ENCODE data around the gene AMBP. TPM values are rescaled to one million over a fixed set of nuclear protein-coding genes. Genes with fewer than 3 reads are reported as not detected.

The AMBP gene
- total RNA-seq, 1 experiment from 2014 or later, result 0.20 TPM

DNA sequence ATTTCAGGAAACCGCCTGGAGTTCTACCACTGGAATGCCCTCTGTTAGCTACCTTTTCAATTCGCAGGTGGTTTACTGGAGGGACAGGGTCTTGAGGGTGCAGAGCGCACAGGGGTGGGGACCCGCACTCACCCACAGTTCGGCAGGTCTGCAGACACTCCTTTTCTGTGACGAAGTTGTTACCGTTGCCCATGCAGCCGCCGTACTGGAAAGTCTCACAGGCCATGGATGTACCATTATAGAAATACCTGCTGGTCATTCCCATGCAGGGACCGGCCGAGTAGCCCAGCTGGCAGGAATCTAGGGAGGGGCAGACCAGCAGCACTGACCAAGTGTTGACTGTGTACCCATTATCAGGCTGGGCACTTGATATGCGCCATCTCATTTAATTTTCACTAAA, 16.8 kb downstream of the AMBP start:
- Mint-ChIP-seq H3K9me3 (no peaks in the 10 kb centered on the region; a peak in 1 of 5 replicates), H3K27me3 (ENCODE audit: low read depth) (peaks cover 13% of the 10 kb centered on the region), H3K4me1 (peaks cover 0 to 2% of the 10 kb centered on the region in 2 experiments; a peak in 2 of 4 replicates), H3K36me3 (ENCODE audit: insufficient read depth in 1 of 3, low read depth in 3 of 3) (peaks cover 0 to 17% (median 2%) of the 10 kb centered on the region in 3 experiments; a peak in 4 of 7 replicates), H3K27ac (no peak overlapping the region), H3K4me3 (no peak overlapping the region)
- Histone ChIP-seq H3K9me3 (ENCODE audit: control insufficient read depth, low read depth, low read length) (no peaks in the 10 kb centered on the region), H3K4ac (ENCODE audit: low read depth, low read length) (no peak overlapping the region), H2BK20ac (ENCODE audit: low read depth, low read length, poor library complexity, severe bottlenecking) (no peak overlapping the region), H3K4me1 (ENCODE audit: insufficient read depth, low read length) (no peaks in the 10 kb centered on the region), H3T11ph (ENCODE audit: low read length) (no peak overlapping the region), H4K20me1 (ENCODE audit: control insufficient read depth, insufficient read depth, insufficient read length) (no peaks in the 10 kb centered on the region), H3K18ac (ENCODE audit: insufficient read length, low read depth, low read length) (no peak overlapping the region), H4K8ac (replicated peaks; ENCODE audit: insufficient read length, low read depth, low read length) (no peak overlapping the region), H3K56ac (ENCODE audit: insufficient read length, low read depth, low read length) (no peak overlapping the region), H3K9ac (ENCODE audit: extremely low read depth, insufficient read length, low read length) (no peak overlapping the region), H2BK5ac (ENCODE audit: insufficient read length, low read length) (no peak overlapping the region), H2BK120ac (ENCODE audit: low read depth, low read length, poor library complexity, severe bottlenecking) (no peak overlapping the region), H2AK5ac (ENCODE audit: insufficient read length, low read length) (no peak overlapping the region), H3K27me3 (ENCODE audit: insufficient read depth, low read length) (no peaks in the 10 kb centered on the region), H4K5ac (ENCODE audit: insufficient read length, low read depth, low read length) (no peak overlapping the region), H3K14ac (ENCODE audit: insufficient read depth, low read length) (no peak overlapping the region), H4K91ac (ENCODE audit: insufficient read length, low read depth, low read length) (no peak overlapping the region), H3K23me2 (ENCODE audit: insufficient read length, low read depth, low read length, poor library complexity, severe bottlenecking) (no peaks in the 10 kb centered on the region), H3K79me2 (ENCODE audit: insufficient read depth, low read length) (no peaks in the 10 kb centered on the region), H3K4me2 (ENCODE audit: insufficient read depth, insufficient read length, low read length) (no peak overlapping the region), H3K27ac (ENCODE audit: insufficient read length, low read depth, low read length) (no peak overlapping the region), H3K23ac (ENCODE audit: insufficient read length, low read depth, low read length) (no peak overlapping the region), H3K79me1 (ENCODE audit: insufficient read depth, low read depth, low read length, poor library complexity, severe bottlenecking) (no peaks in the 10 kb centered on the region), H2AFZ (ENCODE audit: low read length) (no peak overlapping the region), H2BK12ac (ENCODE audit: insufficient read length, low read depth, low read length) (no peak overlapping the region), H2BK15ac (ENCODE audit: low read depth, low read length) (no peak overlapping the region)
- no CpG with 5 or more reads among the region's 12 CpGs for WGBS (ENCODE audit: extremely low coverage, insufficient read length, low lambda C conversion rate)
- TF ChIP-seq, protein P1, sequence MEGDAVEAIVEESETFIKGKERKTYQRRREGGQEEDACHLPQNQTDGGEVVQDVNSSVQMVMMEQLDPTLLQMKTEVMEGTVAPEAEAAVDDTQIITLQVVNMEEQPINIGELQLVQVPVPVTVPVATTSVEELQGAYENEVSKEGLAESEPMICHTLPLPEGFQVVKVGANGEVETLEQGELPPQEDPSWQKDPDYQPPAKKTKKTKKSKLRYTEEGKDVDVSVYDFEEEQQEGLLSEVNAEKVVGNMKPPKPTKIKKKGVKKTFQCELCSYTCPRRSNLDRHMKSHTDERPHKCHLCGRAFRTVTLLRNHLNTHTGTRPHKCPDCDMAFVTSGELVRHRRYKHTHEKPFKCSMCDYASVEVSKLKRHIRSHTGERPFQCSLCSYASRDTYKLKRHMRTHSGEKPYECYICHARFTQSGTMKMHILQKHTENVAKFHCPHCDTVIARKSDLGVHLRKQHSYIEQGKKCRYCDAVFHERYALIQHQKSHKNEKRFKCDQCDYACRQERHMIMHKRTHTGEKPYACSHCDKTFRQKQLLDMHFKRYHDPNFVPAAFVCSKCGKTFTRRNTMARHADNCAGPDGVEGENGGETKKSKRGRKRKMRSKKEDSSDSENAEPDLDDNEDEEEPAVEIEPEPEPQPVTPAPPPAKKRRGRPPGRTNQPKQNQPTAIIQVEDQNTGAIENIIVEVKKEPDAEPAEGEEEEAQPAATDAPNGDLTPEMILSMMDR (conservative IDR thresholded peaks at IDR 0.05), result no peak
- DNase-seq, result no peak
